A549 (cell line): ENCODE data around the gene CAMK4. TPM values are rescaled to one million over a fixed set of nuclear protein-coding genes. Genes with fewer than 3 reads are reported as not detected.

Source experiments
- ATAC-seq, 2 experiments: fragments of 200-7000 bp in 1 of 2; fragments of >200 bp in 1 of 2; cut with Nextera tagmentation in 1 of 2; cut with Tn5 transposase in 1 of 2; 3 replicates each; pipeline versions ENCODE4 v1.8.0 to v1.9.1; 2018 to 2020; ENCODE audit warnings: mild to moderate bottlenecking in 1 of 2, moderate library complexity in 1 of 2
- CTCF ChIA-PET: fragments of 300-600 bp; sonication (Branson Sonifier 250); formaldehyde crosslinking; extraction: SDS; loops from one replicate; lab custom pipeline; 2021; ENCODE audit warnings: antibody characterized with exemption, inconsistent platforms; lab: Yijun Ruan, JAX
- POLR2A ChIA-PET: fragments of 350-600 bp; formaldehyde crosslinking; extraction: SDS; loops from one replicate; lab custom pipeline; 2021; ENCODE audit warnings: antibody characterized with exemption, inconsistent platforms; lab: Yijun Ruan, JAX
- DNase-seq, 2 experiments: peaks; one replicate each; pipeline versions ENCODE4 v3.0.0 to v3.0.0-alpha.2; 2011 to 2016; ENCODE audit warnings: low read depth in 1 of 2, low spot score in 1 of 2
- FAIRE-seq: peaks from 2 replicates; lab custom pipeline; 2011; peaks lifted over from hg19 to GRCh38; lab: Jason Lieb, UNC
- H3K27ac ChIP-seq, 2 experiments: fragments of >200 bp; sonication (Bioruptor Twin); formaldehyde crosslinking; 3 replicates each; pipeline ENCODE4 v1.5.1; 2016 to 2017
- H3K4me1 ChIP-seq: fragments of >200 bp; sonication (Bioruptor Twin); formaldehyde crosslinking; 3 replicates; pipeline ENCODE4 v1.6.1; 2016
- H3K4me2 ChIP-seq: fragments of >200 bp; sonication (Bioruptor Twin); formaldehyde crosslinking; 3 replicates; pipeline ENCODE4 v1.6.1; 2016
- H3K4me3 ChIP-seq: fragments of >200 bp; sonication (Bioruptor Twin); formaldehyde crosslinking; 3 replicates; pipeline ENCODE4 v1.5.1; 2016
- H3K9me3 ChIP-seq: fragments of >200 bp; sonication (Bioruptor Twin); formaldehyde crosslinking; 3 replicates; pipeline ENCODE4 v1.6.1; 2016
- CEBPB ChIP-seq, 2 experiments: fragments of >200 bp in 1 of 2; sonication (Bioruptor Twin) in 1 of 2; formaldehyde crosslinking in 1 of 2; IDR thresholded peaks; 2 replicates each; pipeline ENCODE4 v1.6.1; 2012 to 2016
- CTCF ChIP-seq: fragments of >200 bp; sonication (Bioruptor Twin); formaldehyde crosslinking; IDR thresholded peaks from 3 replicates; pipeline ENCODE4 v1.5.1; 2016
- EP300 ChIP-seq, 2 experiments: fragments of >200 bp; sonication (Bioruptor Twin); formaldehyde crosslinking; IDR thresholded peaks; 2 replicates in 1 of 2; 3 replicates in 1 of 2; pipeline ENCODE4 v1.6.1; 2016 to 2017
- FOSL2 ChIP-seq, 2 experiments: fragments of 450-650 bp in 1 of 2; fragments of >200 bp in 1 of 2; sonication (Bioruptor Twin) in 1 of 2; formaldehyde crosslinking; IDR thresholded peaks; 2 replicates each; pipeline versions ENCODE4 v1.5.0 to v1.6.1; 2016 to 2020; ENCODE audit warnings: mild to moderate bottlenecking in 1 of 2, moderate library complexity in 1 of 2
- GATA3 ChIP-seq: IDR thresholded peaks from 2 replicates; pipeline ENCODE4 v1.6.1; 2012; ENCODE audit warnings: borderline replicate concordance
- HDAC2 ChIP-seq: fragments of 200-600 bp; sonication (generic); IDR thresholded peaks from 2 replicates; pipeline ENCODE4 v1.6.1; 2016
- HOXA7 ChIP-seq: fragments of 250-450 bp; sonication (Bioruptor Pico); IDR thresholded peaks from 2 replicates; pipeline ENCODE4 v1.5.0; 2020; ENCODE audit warnings: mild to moderate bottlenecking, moderate library complexity
- HOXB5 ChIP-seq: fragments of 250-450 bp; sonication (Bioruptor Pico); IDR thresholded peaks from 2 replicates; pipeline ENCODE4 v1.5.0; 2020; ENCODE audit warnings: mild to moderate bottlenecking, moderate library complexity
- JUN ChIP-seq, 2 experiments: fragments of >200 bp; sonication (Bioruptor Twin); formaldehyde crosslinking; IDR thresholded peaks; 2 replicates in 1 of 2; 3 replicates in 1 of 2; pipeline ENCODE4 v1.6.1; 2016 to 2017
- JUNB ChIP-seq: fragments of >200 bp; sonication (Bioruptor Twin); formaldehyde crosslinking; IDR thresholded peaks from 2 replicates; pipeline ENCODE4 v1.6.1; 2016
- KDM1A ChIP-seq: fragments of 200-600 bp; sonication (generic); IDR thresholded peaks from 2 replicates; pipeline ENCODE4 v1.6.1; 2016; ENCODE audit warnings: low read depth, mild to moderate bottlenecking
- KDM5A ChIP-seq: fragments of 200-600 bp; sonication (generic); IDR thresholded peaks from 2 replicates; pipeline ENCODE4 v1.6.1; 2016; ENCODE audit warnings: antibody characterized with exemption, mild to moderate bottlenecking
- MAFK ChIP-seq: fragments of 450-650 bp; IDR thresholded peaks from 2 replicates; pipeline ENCODE4 v1.6.1; 2014; ENCODE audit not compliant: partially characterized antibody
- MAX ChIP-seq: IDR thresholded peaks from 2 replicates; pipeline ENCODE4 v1.6.1; 2012
- MAZ ChIP-seq: fragments of 150-350 bp; IDR thresholded peaks from 2 replicates; pipeline ENCODE4 v1.6.1; 2014; ENCODE audit warnings: antibody characterized with exemption, low read depth, low read length, borderline replicate concordance
- RAD21 ChIP-seq, 2 experiments: fragments of >200 bp in 1 of 2; sonication (Bioruptor Twin) in 1 of 2; formaldehyde crosslinking in 1 of 2; IDR thresholded peaks in 1 of 2; conservative IDR thresholded peaks in 1 of 2; 2 replicates in 1 of 2; 3 replicates in 1 of 2; pipeline ENCODE4 v1.6.1; 2012 to 2018; ENCODE audit warnings: inconsistent platforms in 1 of 2
- RARB ChIP-seq: fragments of 250-450 bp; sonication (Bioruptor Pico); IDR thresholded peaks from 2 replicates; pipeline ENCODE4 v1.8.0; 2021; ENCODE audit warnings: mild to moderate bottlenecking, moderate library complexity
- RFX5 ChIP-seq: fragments of 450-650 bp; IDR thresholded peaks from 2 replicates; pipeline ENCODE4 v1.7.1; 2014; ENCODE audit warnings: antibody characterized with exemption, mild to moderate bottlenecking, moderate library complexity
- RNF2 ChIP-seq: fragments of 200-600 bp; sonication (generic); IDR thresholded peaks from 2 replicates; pipeline ENCODE4 v1.6.1; 2016; ENCODE audit warnings: low read depth, mild to moderate bottlenecking, antibody characterized with exemption, moderate library complexity, borderline replicate concordance
- TP53 ChIP-seq: fragments of 250-450 bp; sonication (Bioruptor Pico); IDR thresholded peaks from 2 replicates; pipeline ENCODE4 v1.5.0; 2021; ENCODE audit warnings: mild to moderate bottlenecking, moderate library complexity
- ZC3H11A ChIP-seq: fragments of 450-650 bp; IDR thresholded peaks from 2 replicates; pipeline ENCODE4 v1.6.1; 2014; ENCODE audit warnings: antibody characterized with exemption, mild to moderate bottlenecking
- ZNF302 ChIP-seq: fragments of 250-450 bp; sonication (Bioruptor Pico); IDR thresholded peaks from 2 replicates; pipeline ENCODE4 v1.9.0; 2021; ENCODE audit warnings: inconsistent platforms, mild to moderate bottlenecking, moderate library complexity
- ZSCAN20 ChIP-seq: fragments of 250-450 bp; sonication (Bioruptor Pico); IDR thresholded peaks from 2 replicates; pipeline ENCODE4 v1.8.0; 2022; ENCODE audit warnings: mild to moderate bottlenecking, moderate library complexity
- WGBS: methylation state at CpG from one replicate; pipeline ENCODE4 v1.1.6; 2017; ENCODE audit errors: missing lambda C conversion rate; 5-methylcytosine and 5-hydroxymethylcytosine counted together
- polyA plus RNA-seq, 4 experiments: library from polyadenylated mRNA; depleted of rRNA in 3 of 4; stranded (reverse); fragments of >200 nt; fragmentation: RNase III in 1 of 4; extraction: RNeasy Plus Mini Kit Qiagen cat#74134 plus additional on column Dnase treatment in 1 of 4; gene quantifications; 2 replicates in 3 of 4; 3 replicates in 1 of 4; pipeline ENCODE4 v1.2.3, GENCODE V29; 2011 to 2017
- TF ChIP-seq, protein P1 (sequence below): fragments of 250-450 bp; sonication (Bioruptor Pico); IDR thresholded peaks from 2 replicates; pipeline ENCODE4 v1.5.0; 2021; ENCODE audit warnings: mild to moderate bottlenecking, moderate library complexity, borderline replicate concordance

CAMK4 gene
- polyA plus RNA-seq, 2 of the 4 experiments (the other 2 are of a cell fraction), result not detected

- Histone ChIP-seq H3K9me3 (no peaks in the 10 kb centered on the region), H3K4me1 (no peaks in the 10 kb centered on the region), H3K4me2 (no peak overlapping the region), H3K4me3 (no peak overlapping the region), H3K27ac (no peak overlapping the region)
- CTCF ChIA-PET, result interaction anchor here (1.5 kb wide), 1 partner anchor 49 kb away, joined by 3 read pairs; no protein-coding TSS in a partner anchor
- no peak for DNase-seq
- ATAC-seq, result no peak
- no peak for FAIRE-seq
- TF ChIP-seq MAX, result no peak
- TF ChIP-seq MAZ, result no peak
- TF ChIP-seq EP300 (IDR thresholded peaks at IDR 0.05), result no peak
- TF ChIP-seq, protein P1, sequence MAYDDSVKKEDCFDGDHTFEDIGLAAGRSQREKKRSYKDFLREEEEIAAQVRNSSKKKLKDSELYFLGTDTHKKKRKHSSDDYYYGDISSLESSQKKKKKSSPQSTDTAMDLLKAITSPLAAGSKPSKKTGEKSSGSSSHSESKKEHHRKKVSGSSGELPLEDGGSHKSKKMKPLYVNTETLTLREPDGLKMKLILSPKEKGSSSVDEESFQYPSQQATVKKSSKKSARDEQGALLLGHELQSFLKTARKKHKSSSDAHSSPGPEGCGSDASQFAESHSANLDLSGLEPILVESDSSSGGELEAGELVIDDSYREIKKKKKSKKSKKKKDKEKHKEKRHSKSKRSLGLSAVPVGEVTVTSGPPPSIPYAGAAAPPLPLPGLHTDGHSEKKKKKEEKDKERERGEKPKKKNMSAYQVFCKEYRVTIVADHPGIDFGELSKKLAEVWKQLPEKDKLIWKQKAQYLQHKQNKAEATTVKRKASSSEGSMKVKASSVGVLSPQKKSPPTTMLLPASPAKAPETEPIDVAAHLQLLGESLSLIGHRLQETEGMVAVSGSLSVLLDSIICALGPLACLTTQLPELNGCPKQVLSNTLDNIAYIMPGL (CRISPR knock-in tag), result no peak
- no peak for TF ChIP-seq RARB (CRISPR knock-in tag)
- no peak for TF ChIP-seq FOSL2 (IDR thresholded peaks at IDR 0.05)
- no peak for TF ChIP-seq FOSL2 (CRISPR knock-in tag; IDR thresholded peaks at IDR 0.05)
- no peak for TF ChIP-seq MAFK
- no peak for TF ChIP-seq TP53
- no peak for TF ChIP-seq HOXA7 (CRISPR knock-in tag)
- TF ChIP-seq RFX5, result no peak
- TF ChIP-seq ZC3H11A, result no peak
- TF ChIP-seq KDM1A, result no peak
- no peak for TF ChIP-seq JUNB
- TF ChIP-seq JUN (IDR thresholded peaks at IDR 0.05), result no peak
- TF ChIP-seq HDAC2, result no peak
- TF ChIP-seq CEBPB (IDR thresholded peaks at IDR 0.05), result no peak
- no peak for TF ChIP-seq RNF2
- TF ChIP-seq GATA3, result no peak
- WGBS, result 5% methylated on average over 1 of the region's 1 CpG
- POLR2A ChIA-PET, result no interaction called here
Measured at GRCh38 chr5:111386832-111387162, 162.6 kb downstream of the CAMK4 start.

DNA sequence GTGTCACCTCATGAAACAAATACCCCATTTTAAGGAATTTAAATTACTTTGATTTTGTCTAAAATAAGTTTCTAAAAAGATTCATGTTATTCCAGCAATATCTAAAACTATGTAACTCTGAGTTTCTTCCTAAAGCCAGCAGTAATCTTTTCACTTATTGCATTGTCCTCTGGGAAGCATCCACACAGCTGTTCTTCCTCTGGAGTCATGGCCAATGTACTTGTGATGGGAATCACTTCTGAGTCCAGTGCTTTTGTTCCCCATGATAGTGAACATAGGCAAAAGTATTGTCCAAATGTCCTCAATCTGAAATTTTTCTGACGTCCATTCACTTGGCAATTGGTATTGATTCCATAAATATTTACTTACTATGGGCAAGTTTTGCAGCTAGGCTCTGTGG, 163.2 kb downstream of the CAMK4 start:
- H3K4me1 ChIP-seq, result no peaks in the 10 kb centered on the region
- no peak for DNase-seq
- WGBS, result 0% methylated on average over 1 of the region's 1 CpG
- FAIRE-seq, result no peak
- H3K4me3 ChIP-seq, result no peak overlapping the region
- TF ChIP-seq CTCF (no peak), KDM5A (no peak), RAD21 (conservative IDR thresholded peaks at IDR 0.05 in 1 of 2, IDR thresholded peaks at IDR 0.05 in 1 of 2) (no peak), HOXB5 (CRISPR knock-in tag) (no peak), JUNB (no peak), ZSCAN20 (no peak), ZNF302 (CRISPR knock-in tag) (no peak), RFX5 (no peak), RARB (CRISPR knock-in tag) (no peak)
- TF ChIP-seq, protein P1 (CRISPR knock-in tag), result no peak
- H3K27ac ChIP-seq, result no peak overlapping the region
- H3K4me2 ChIP-seq, result no peak overlapping the region
- ATAC-seq, result no peak
- ChIA-PET POLR2A (no interaction called here), CTCF (no interaction called here)
- no peaks in the 10 kb centered on the region for H3K9me3 ChIP-seq
